Astrocyte of the spinal cord (primary cell): Measurements from ENCODE around the gene TRANK1.

Experiments used
- DNase-seq: peaks from one replicate; pipeline ENCODE4 v3.0.0; 2011; ENCODE audit warnings: low read depth, low spot score
- H3K4me3 ChIP-seq: 2 replicates; pipeline ENCODE4 v1.5.1; 2011; ENCODE audit warnings: low read depth, mild to moderate bottlenecking, low read length, moderate library complexity
- CTCF ChIP-seq: IDR thresholded peaks from 2 replicates; pipeline ENCODE4 v1.5.1; 2012; ENCODE audit warnings: low read depth, mild to moderate bottlenecking, low read length, inconsistent platforms
- in situ Hi-C: cut with HindIII; loops from 2 replicates; pipeline ENCODE4 v1.10.0; 2017; ENCODE audit warnings: low sequenced_read_pairs

TRANK1 gene

GRCh38 chr3:36833160-36833814, 111.6 kb downstream of the TRANK1 start:
- no peak overlapping the region for H3K4me3 ChIP-seq
- in situ Hi-C loops, result no loop called here
- DNase-seq, result no peak
- TF ChIP-seq CTCF, result no peak

GRCh38 chr3:36832406-36832805, 112.4 kb downstream of the TRANK1 start:
- H3K4me3 ChIP-seq, result no peak overlapping the region
- in situ Hi-C loops, result no loop called here
- DNase-seq, result no peak
- TF ChIP-seq CTCF, result no peak

- in situ Hi-C loops, result no loop called here
- TF ChIP-seq CTCF, result no peak
- no peak overlapping the region for H3K4me3 ChIP-seq
- DNase-seq, result no peak
Measured at GRCh38 chr3:36827133-36827532, 117.7 kb downstream of the TRANK1 start.

GRCh38 chr3:36826240-36826639, 118.6 kb downstream of the TRANK1 start:
- H3K4me3 ChIP-seq, result no peak overlapping the region
- no peak for TF ChIP-seq CTCF
- no peak for DNase-seq
- in situ Hi-C loops, result no loop called here

- TF ChIP-seq CTCF, result no peak
- no peak for DNase-seq
- in situ Hi-C loops, result no loop called here
- H3K4me3 ChIP-seq, result no peak overlapping the region
Measured at GRCh38 chr3:36824443-36824842, 120.4 kb downstream of the TRANK1 start.

- no peak for DNase-seq
- no peak for TF ChIP-seq CTCF
- in situ Hi-C loops, result no loop called here
- H3K4me3 ChIP-seq, result no peak overlapping the region
Measured at GRCh38 chr3:36823806-36824205, 121.0 kb downstream of the TRANK1 start.
